HepG2 (cell line): Measurements from ENCODE around the gene ATRAID. TPM values are rescaled to one million over a fixed set of nuclear protein-coding genes. Genes with fewer than 3 reads are reported as not detected.
A peak's percentile ranks its signal among the peaks of the same experiment; 100 is the strongest.

Source experiments
- FOXP1 ChIP-seq, 2 experiments: fragments of 450-650 bp in 1 of 2; IDR thresholded peaks; 2 replicates each; pipeline ENCODE4 v1.6.1; 2017 to 2018; ENCODE audit warnings: antibody characterized with exemption in 1 of 2
- HNF4A ChIP-seq: sonication (generic); formaldehyde crosslinking; IDR thresholded peaks from 2 replicates; pipeline ENCODE4 v1.4.0; 2020; ENCODE audit warnings: missing genetic modification reagents
- MAZ ChIP-seq, 2 experiments: sonication (generic) in 1 of 2; formaldehyde crosslinking in 1 of 2; IDR thresholded peaks; 2 replicates each; pipeline versions ENCODE4 v1.5.0 to v1.6.1; 2012 to 2020; ENCODE audit warnings: low read depth in 2 of 2, mild to moderate bottlenecking in 2 of 2, borderline replicate concordance in 1 of 2, improper control_type of control experiment in 1 of 2, low read length in 1 of 2, missing genetic modification reagents in 1 of 2, moderate library complexity in 1 of 2
- MZF1 ChIP-seq: sonication (generic); formaldehyde crosslinking; IDR thresholded peaks from 2 replicates; pipeline ENCODE4 v1.8.1; 2023; ENCODE audit warnings: mild to moderate bottlenecking, missing genetic modification reagents, borderline replicate concordance
- NAIF1 ChIP-seq: sonication (generic); formaldehyde crosslinking; IDR thresholded peaks from 2 replicates; pipeline ENCODE4 v1.5.0; 2020; ENCODE audit warnings: mild to moderate bottlenecking, missing genetic modification reagents, borderline replicate concordance
- NR2F2 ChIP-seq: IDR thresholded peaks from 2 replicates; pipeline ENCODE4 v1.6.1; 2012; ENCODE audit warnings: low read depth, inconsistent platforms, borderline replicate concordance
- RELA ChIP-seq: sonication (generic); formaldehyde crosslinking; IDR thresholded peaks from 2 replicates; pipeline ENCODE4 v1.4.0; 2020; ENCODE audit warnings: missing genetic modification reagents
- REXO4 ChIP-seq: sonication (generic); formaldehyde crosslinking; IDR thresholded peaks from 2 replicates; pipeline ENCODE4 v1.8.0; 2022; ENCODE audit warnings: missing genetic modification reagents, mild to moderate bottlenecking, borderline replicate concordance
- SAFB2 ChIP-seq: sonication (generic); formaldehyde crosslinking; IDR thresholded peaks from 2 replicates; pipeline ENCODE4 v1.5.1; 2020; ENCODE audit warnings: missing genetic modification reagents, low read depth, mild to moderate bottlenecking, borderline replicate concordance
- SOX6 ChIP-seq, 2 experiments: fragments of 450-650 bp in 1 of 2; sonication (generic) in 1 of 2; formaldehyde crosslinking in 1 of 2; IDR thresholded peaks; 2 replicates each; pipeline versions ENCODE4 v1.4.0 to v1.6.1; 2017 to 2020; ENCODE audit warnings: antibody characterized with exemption in 1 of 2, mild to moderate bottlenecking in 1 of 2, missing genetic modification reagents in 1 of 2
- WIZ ChIP-seq: sonication (generic); formaldehyde crosslinking; IDR thresholded peaks from 2 replicates; pipeline ENCODE4 v1.5.1; 2020; ENCODE audit warnings: mild to moderate bottlenecking, missing genetic modification reagents
- ZC3H13 ChIP-seq: sonication (generic); formaldehyde crosslinking; IDR thresholded peaks from 2 replicates; pipeline ENCODE4 v1.8.1; 2023; ENCODE audit warnings: mild to moderate bottlenecking, missing genetic modification reagents, moderate library complexity
- ZNF616 ChIP-seq: sonication (generic); formaldehyde crosslinking; IDR thresholded peaks from 2 replicates; pipeline ENCODE4 v1.5.0; 2020; ENCODE audit warnings: low read depth, mild to moderate bottlenecking, missing genetic modification reagents
- ZNF709 ChIP-seq: sonication (generic); formaldehyde crosslinking; IDR thresholded peaks from 2 replicates; pipeline ENCODE4 v1.5.0; 2020; ENCODE audit warnings: mild to moderate bottlenecking, missing genetic modification reagents
- ZNF720 ChIP-seq: sonication (generic); formaldehyde crosslinking; IDR thresholded peaks from 2 replicates; pipeline ENCODE4 v1.4.0; 2020; ENCODE audit warnings: missing genetic modification reagents
- ZNF790 ChIP-seq: sonication (generic); formaldehyde crosslinking; IDR thresholded peaks from 2 replicates; pipeline ENCODE4 v1.8.0; 2022; ENCODE audit warnings: missing genetic modification reagents, mild to moderate bottlenecking, borderline replicate concordance
- ZSCAN9 ChIP-seq: IDR thresholded peaks from 2 replicates; pipeline ENCODE4 v1.6.1; 2016; ENCODE audit warnings: borderline replicate concordance
- polyA plus RNA-seq, 8 experiments: library from polyadenylated mRNA; depleted of rRNA in 3 of 8; stranded (reverse) in 7 of 8; unstranded in 1 of 8; fragments of >200 nt; fragmentation: Illumina TruSeq in 4 of 8; extraction: Trizol in 4 of 8; gene quantifications; 2 replicates each; pipeline versions ENCODE4 v1.2.1 to v1.2.3, GENCODE V29; 2011 to 2016; ENCODE audit warnings: low read depth in 4 of 8, missing spikeins in 1 of 8, mixed read lengths in 1 of 8; ENCODE audit not compliant: insufficient read depth in 1 of 8
- total RNA-seq, 5 experiments: library from RNA; depleted of rRNA; stranded (reverse); fragments of >200 nt; fragmentation: Illumina TruSeq; extraction: Trizol; gene quantifications; 2 replicates each; pipeline ENCODE4 v1.2.3, GENCODE V29; 2016; ENCODE audit warnings: low read depth in 1 of 5
- TF ChIP-seq, protein P1 (sequence below): sonication (generic); formaldehyde crosslinking; IDR thresholded peaks from 2 replicates; pipeline ENCODE4 v1.5.0; 2020; ENCODE audit warnings: missing genetic modification reagents, mild to moderate bottlenecking, borderline replicate concordance
- TF ChIP-seq, protein P2 (sequence below): sonication (generic); formaldehyde crosslinking; IDR thresholded peaks from 2 replicates; pipeline ENCODE4 v1.5.0; 2020; ENCODE audit warnings: mild to moderate bottlenecking, missing genetic modification reagents
- TF ChIP-seq, protein P3 (sequence below): sonication (generic); formaldehyde crosslinking; IDR thresholded peaks from 2 replicates; pipeline ENCODE4 v1.8.0; 2022; ENCODE audit warnings: mild to moderate bottlenecking, missing genetic modification reagents, borderline replicate concordance
- TF ChIP-seq, protein P4 (sequence below): sonication (generic); formaldehyde crosslinking; IDR thresholded peaks from 2 replicates; pipeline ENCODE4 v1.4.0; 2020; ENCODE audit warnings: missing genetic modification reagents, borderline replicate concordance

The ATRAID gene
- total and polyA plus RNA-seq, 2 of the 13 experiments (the other 11 are each of a cell fraction or from before 2014, with no cell fraction given), result 207 to 382 TPM

DNA sequence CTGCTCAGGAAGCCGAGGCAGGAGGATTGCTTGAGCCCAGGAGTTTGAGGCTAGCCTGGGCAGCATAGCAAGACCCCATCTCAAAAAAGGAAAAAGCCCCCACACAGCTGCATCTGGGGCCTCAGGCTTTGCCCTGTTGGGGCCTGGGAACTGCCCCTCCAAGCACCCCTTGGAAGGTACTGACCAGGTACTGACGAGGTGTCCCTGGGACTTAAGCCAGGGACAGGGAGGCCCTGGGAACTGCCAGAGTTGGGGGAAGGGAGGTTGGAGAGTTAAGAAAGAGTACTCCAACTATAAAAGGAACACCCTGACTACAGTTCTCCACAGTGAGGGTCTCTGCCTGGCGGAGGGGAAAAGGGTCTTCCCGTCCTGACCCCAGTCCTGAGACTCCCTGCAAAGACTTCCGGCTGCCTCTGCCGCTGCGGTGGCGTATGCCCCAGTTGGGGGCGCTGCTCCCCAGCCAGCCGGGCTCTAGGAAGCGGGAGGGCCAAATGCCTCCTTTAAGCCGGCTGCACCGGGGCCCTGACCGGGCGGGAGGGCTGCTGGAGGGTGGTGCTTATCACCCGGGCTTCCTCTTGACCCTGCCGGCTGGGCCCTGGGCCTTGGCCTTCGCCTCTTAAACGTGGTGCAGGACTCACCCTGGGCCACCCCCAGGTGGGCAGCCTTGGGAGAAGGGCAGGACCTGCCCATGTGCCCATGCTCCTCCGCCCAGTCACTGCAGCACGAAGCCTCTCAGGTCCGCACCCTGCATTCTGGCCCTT, 38.2 kb downstream of the ATRAID start (continued):
- TF ChIP-seq, protein P1, sequence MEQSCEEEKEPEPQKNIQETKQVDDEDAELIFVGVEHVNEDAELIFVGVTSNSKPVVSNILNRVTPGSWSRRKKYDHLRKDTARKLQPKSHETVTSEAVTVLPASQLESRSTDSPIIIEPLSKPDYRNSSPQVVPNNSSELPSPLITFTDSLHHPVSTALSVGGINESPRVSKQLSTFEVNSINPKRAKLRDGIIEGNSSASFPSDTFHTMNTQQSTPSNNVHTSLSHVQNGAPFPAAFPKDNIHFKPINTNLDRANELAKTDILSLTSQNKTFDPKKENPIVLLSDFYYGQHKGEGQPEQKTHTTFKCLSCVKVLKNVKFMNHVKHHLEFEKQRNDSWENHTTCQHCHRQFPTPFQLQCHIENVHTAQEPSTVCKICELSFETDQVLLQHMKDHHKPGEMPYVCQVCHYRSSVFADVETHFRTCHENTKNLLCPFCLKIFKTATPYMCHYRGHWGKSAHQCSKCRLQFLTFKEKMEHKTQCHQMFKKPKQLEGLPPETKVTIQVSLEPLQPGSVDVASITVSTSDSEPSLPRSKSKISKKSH (CRISPR knock-in tag), result no peak
- TF ChIP-seq ZC3H13 (CRISPR knock-in tag), result no peak
- TF ChIP-seq ZNF709, result no peak
- TF ChIP-seq SOX6 (IDR thresholded peaks at IDR 0.05), result no peak
- peak; percentile 53 for TF ChIP-seq SOX6 (CRISPR knock-in tag; IDR thresholded peaks at IDR 0.05)
- TF ChIP-seq MZF1 (CRISPR knock-in tag), result 0 out of 2 replicates have a peak, but pooled peaks have one; percentile 54
- TF ChIP-seq, protein P2, sequence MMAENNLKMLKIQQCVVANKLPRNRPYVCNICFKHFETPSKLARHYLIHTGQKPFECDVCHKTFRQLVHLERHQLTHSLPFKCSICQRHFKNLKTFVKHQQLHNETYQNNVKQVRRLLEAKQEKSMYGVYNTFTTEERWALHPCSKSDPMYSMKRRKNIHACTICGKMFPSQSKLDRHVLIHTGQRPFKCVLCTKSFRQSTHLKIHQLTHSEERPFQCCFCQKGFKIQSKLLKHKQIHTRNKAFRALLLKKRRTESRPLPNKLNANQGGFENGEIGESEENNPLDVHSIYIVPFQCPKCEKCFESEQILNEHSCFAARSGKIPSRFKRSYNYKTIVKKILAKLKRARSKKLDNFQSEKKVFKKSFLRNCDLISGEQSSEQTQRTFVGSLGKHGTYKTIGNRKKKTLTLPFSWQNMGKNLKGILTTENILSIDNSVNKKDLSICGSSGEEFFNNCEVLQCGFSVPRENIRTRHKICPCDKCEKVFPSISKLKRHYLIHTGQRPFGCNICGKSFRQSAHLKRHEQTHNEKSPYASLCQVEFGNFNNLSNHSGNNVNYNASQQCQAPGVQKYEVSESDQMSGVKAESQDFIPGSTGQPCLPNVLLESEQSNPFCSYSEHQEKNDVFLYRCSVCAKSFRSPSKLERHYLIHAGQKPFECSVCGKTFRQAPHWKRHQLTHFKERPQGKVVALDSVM, result peak; percentile 76
- TF ChIP-seq SAFB2 (CRISPR knock-in tag), result peak; percentile 53
- no peak for TF ChIP-seq ZNF790 (CRISPR knock-in tag)
- TF ChIP-seq WIZ, result 0 out of 2 replicates have a peak, but pooled peaks have one; percentile 55
- TF ChIP-seq, protein P3, sequence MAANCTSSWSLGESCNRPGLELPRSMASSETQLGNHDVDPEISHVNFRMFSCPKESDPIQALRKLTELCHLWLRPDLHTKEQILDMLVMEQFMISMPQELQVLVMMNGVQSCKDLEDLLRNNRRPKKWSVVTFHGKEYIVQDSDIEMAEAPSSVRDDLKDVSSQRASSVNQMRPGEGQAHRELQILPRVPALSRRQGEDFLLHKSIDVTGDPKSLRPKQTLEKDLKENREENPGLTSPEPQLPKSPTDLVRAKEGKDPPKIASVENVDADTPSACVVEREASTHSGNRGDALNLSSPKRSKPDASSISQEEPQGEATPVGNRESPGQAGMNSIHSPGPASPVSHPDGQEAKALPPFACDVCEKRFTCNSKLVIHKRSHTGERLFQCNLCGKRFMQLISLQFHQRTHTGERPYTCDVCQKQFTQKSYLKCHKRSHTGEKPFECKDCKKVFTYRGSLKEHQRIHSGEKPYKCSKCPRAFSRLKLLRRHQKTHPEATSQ, result no peak
- TF ChIP-seq FOXP1 (IDR thresholded peaks at IDR 0.05), result no peak
- no peak for TF ChIP-seq FOXP1 (CRISPR knock-in tag; IDR thresholded peaks at IDR 0.05)
- no peak for TF ChIP-seq ZNF616 (CRISPR knock-in tag)
- TF ChIP-seq ZSCAN9, result no peak
- TF ChIP-seq MAZ (IDR thresholded peaks at IDR 0.05; ENCODE audit: borderline replicate concordance, low read depth, low read length), result peak; percentile 79; the same call in 1 of the 2 replicates
- peak; percentile 71 for TF ChIP-seq MAZ (CRISPR knock-in tag; IDR thresholded peaks at IDR 0.05; ENCODE audit: low read depth)
- 0 out of 2 replicates have a peak, but pooled peaks have one; percentile 40 for TF ChIP-seq NAIF1 (CRISPR knock-in tag)
- no peak for TF ChIP-seq ZNF720 (CRISPR knock-in tag)
- TF ChIP-seq RELA, result no peak
- no peak for TF ChIP-seq REXO4 (CRISPR knock-in tag)
- no peak for TF ChIP-seq HNF4A (CRISPR knock-in tag)
- no peak for TF ChIP-seq NR2F2
- TF ChIP-seq, protein P4, sequence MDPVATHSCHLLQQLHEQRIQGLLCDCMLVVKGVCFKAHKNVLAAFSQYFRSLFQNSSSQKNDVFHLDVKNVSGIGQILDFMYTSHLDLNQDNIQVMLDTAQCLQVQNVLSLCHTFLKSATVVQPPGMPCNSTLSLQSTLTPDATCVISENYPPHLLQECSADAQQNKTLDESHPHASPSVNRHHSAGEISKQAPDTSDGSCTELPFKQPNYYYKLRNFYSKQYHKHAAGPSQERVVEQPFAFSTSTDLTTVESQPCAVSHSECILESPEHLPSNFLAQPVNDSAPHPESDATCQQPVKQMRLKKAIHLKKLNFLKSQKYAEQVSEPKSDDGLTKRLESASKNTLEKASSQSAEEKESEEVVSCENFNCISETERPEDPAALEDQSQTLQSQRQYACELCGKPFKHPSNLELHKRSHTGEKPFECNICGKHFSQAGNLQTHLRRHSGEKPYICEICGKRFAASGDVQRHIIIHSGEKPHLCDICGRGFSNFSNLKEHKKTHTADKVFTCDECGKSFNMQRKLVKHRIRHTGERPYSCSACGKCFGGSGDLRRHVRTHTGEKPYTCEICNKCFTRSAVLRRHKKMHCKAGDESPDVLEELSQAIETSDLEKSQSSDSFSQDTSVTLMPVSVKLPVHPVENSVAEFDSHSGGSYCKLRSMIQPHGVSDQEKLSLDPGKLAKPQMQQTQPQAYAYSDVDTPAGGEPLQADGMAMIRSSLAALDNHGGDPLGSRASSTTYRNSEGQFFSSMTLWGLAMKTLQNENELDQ (CRISPR knock-in tag), result no peak
